Stimulated activated CD4-positive, alpha-beta T cell treated with anti-CD3 and anti-CD28 coated beads, Interleukin-12 subunit alpha, Interleukin-12 subunit beta, amount 100 ng/mL, for 4 hours (primary cell): ENCODE data around the gene SGK2.

Source experiments
- DNase-seq: peaks from one replicate; pipeline ENCODE4 v3.0.0-alpha.2; 2020

Gene SGK2

GRCh38 chr20:43536817-43537440 lies 21.9 kb upstream of the SGK2 start:
- no peak for DNase-seq

GRCh38 chr20:43537921-43538877 lies 20.6 kb upstream of the SGK2 start:
- DNase-seq: peak; percentile 46

- DNase-seq: no peak
Observed at GRCh38 chr20:43538878-43539700, 19.7 kb upstream of the SGK2 start.

DNA sequence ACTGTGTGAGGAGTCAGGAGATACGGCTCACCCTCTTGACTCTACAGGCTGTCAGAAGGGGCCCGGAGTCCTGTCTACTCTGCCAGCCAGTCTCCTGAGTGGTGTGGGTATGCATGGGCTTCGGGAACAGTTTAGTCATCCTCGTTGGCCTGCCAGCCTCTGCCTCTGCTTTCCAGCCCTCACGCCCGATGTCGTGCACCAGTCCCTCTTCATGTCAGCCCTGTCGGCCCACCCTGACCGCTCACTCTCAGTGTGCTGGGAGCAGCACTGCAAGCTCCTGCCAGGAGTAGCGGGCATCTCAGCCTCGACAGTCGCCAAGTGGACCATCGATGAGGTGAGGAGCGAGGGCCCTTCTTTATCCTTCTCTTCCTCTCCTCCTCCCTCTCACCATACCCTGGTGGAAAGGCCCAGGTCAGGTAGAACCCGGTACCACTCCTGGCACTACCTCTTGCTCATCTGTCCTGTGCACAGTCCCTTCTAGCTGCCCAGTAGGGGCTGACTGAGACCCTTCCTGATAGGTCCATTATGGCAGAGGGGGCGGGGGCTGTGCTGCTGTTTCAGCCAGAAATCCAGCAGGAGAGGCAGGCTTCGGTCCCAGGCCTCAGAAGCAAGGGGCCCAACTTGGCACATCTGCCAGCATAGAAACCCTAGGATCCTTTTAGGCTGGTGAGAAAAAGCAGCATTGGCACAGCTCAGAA lies 18.7 kb upstream of the SGK2 start:
- DNase-seq: no peak

DNA sequence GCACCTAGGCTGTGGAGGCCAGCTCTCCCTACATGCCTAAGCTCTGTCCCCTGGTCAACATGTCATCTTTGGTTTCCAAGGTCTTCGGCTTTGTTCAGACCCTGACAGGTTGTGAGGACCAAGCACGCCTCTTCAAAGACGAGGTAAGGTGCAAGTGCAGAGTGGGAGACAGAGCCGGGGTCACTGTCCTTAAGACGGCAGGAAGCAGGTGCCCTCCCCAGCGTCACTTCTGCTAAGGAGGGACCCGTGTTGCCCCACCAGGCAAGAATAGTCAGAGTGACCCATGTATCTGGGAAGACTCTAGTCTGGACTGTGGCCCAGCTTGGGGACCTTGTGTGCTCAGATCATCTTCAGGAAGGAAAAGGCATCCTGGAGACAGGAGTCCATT lies 18.2 kb upstream of the SGK2 start:
- DNase-seq: no peak

DNA sequence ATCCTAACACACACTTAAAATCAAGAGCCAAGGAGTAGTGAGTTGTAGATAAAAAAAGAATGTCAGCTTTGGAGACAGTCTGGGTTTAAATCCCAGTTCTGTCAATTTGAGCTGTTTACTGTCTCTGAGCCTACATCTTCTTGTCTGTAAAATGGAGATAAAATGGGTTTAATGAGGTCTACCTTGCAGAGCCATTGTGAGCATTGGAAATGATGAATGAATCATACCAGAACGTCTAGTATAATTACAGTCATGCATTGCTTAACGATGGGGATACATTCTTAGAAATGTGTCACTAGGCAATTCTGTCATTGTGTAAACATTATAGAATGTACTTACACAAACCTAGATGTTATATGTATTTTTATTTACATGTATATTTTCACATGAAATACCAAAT lies 17.6 kb upstream of the SGK2 start:
- DNase-seq: no peak

- no peak for DNase-seq
Observed at GRCh38 chr20:43542161-43542560, 16.7 kb upstream of the SGK2 start.

DNA sequence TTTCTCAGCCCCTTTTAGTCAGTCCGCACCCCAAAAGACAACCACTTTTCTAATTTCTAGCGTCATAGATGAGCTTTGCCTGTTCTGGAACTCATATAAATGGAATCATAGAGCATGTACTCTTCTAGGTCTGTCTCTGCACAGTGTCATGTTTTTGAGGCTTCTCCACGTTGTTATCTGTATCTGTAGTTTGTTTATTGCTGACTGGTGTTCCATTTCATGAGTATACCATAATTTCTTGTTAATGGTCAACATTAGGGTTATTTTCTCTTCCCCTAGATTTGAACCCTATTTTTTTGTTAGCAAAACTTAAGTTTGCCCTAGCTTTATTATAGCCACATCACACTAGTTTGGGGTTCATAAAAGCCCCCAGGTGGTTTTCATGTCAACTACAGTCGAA lies 16.2 kb upstream of the SGK2 start:
- DNase-seq: no peak

DNA sequence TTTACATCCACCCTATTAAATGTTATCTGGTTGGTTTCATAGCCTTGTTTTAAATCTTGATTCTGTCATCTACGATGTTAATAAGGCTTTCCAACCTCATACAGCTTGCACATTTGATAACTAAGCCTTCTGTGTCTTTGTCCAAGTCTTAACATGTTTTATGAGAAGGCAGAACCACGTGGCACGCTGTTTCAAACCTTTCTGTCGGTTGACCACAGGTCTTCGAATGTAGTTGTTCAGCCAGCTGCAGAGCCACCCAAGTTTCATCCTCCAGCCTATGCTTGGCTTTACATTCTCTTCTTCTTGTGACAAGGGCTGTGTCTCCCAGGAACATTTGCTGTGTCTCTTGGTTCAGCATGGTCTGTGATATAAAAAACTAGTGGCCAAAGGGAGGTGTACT lies 15.7 kb upstream of the SGK2 start:
- no peak for DNase-seq

- DNase-seq: no peak
Observed at GRCh38 chr20:43544501-43544900, 14.3 kb upstream of the SGK2 start.

- no peak for DNase-seq
Observed at GRCh38 chr20:43545837-43546578, 12.8 kb upstream of the SGK2 start.

- DNase-seq: no peak
Observed at GRCh38 chr20:43548273-43548880, 10.4 kb upstream of the SGK2 start.

- no peak for DNase-seq
Observed at GRCh38 chr20:43549416-43550065, 9.3 kb upstream of the SGK2 start.

DNA sequence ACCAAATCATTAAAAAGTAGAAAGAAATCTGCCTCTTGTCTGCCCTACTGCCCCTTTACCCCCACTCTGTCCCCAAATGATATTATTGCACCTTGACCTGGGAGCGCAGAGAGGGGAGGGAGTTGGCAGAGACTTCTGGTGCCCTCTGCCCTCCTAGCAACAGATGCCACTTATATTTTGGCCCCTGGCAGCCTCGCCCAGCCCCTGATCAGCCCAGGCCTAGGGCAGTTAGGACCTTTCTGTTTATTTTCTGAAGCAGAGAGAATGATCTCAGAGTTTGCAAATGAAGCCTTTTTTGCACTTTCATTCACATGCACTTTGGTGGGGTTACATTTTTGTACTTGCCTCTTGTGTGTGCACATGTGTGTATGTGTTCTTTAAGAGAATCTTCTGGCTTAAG lies 8.4 kb upstream of the SGK2 start:
- no peak for DNase-seq

GRCh38 chr20:43554369-43554768 lies 4.5 kb upstream of the SGK2 start:
- DNase-seq: no peak

DNA sequence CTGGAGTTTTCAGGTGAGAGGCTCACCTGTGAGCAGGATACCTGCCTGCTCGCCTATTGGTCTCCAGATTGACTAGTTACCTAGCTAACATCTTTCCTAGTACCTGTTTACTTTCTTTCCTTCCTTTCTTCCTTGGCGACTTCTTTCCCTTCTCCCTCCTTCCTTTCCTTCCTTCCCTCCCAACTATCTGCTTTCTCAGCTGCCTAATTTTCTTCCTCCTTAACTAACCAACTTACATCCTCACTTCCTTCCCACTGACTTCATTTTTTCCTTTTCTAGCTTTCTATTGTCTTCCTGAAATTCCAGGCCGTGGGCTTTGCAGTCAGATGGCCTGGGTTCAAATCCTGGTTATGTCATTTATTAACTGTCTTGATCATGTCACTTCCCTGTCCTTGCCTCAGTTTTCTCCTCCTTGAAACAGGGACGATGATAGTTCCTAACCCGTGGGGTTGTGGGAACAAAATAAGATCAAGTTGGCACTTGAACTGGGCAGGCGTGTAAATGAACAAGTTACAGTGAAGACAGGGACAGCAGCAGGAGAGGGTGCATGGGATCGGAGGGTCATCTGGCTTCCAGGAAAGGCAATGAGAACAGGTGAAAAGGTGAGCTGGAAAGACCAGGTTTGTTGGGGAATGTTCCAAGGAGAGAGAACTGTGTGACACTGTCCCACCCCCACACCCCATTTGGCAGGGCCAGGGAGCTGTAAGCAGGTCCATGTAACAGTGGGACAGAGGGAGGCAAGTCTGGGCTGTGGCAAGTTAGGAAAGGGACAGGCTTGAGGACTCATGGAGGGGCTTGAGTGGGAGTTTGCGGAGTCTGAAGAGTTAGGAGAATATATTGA lies 540 bp downstream of the SGK2 start:
- no peak for DNase-seq

DNA sequence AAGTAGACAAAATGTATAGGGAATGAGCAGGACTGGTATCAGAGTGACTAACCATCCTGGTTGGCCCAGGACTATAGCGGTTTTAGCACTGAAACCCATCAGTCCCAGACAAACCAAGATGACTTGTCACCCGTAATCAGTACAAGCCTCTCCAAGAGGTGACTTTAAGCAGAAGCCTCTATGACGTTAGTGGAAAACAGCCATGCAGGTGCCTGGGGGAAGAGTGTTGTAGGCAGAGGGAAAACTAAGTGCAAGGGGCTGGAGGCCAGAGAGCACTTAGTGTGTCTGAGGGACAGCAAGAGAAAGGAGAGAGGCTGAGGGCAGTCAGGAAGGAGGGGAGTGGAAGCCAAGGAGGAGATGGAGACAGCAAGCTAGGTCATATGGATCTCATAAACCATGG lies 2.1 kb downstream of the SGK2 start:
- no peak for DNase-seq

- DNase-seq: no peak
Observed at GRCh38 chr20:43563429-43563828, 4.6 kb downstream of the SGK2 start.

DNA sequence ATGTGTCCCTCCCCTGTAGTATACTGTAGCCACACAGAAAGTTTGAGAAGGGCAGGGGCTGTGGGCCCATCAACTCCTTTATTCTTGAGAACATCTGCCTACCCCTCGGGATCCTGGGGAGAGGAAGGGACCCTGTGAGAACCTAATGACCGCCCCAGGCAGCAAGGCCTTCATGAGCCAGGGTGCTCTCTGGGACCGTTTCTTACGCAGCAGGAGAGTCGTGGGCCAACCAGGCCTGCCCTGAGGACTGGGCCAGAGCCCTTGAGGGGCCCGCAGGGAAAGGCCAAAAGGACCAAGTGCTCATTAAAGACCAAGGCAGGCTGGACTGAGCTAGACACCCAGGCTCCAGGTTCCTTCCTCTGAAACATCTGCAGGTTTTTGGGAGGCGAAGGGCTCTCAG lies 5.2 kb downstream of the SGK2 start:
- no peak for DNase-seq

DNA sequence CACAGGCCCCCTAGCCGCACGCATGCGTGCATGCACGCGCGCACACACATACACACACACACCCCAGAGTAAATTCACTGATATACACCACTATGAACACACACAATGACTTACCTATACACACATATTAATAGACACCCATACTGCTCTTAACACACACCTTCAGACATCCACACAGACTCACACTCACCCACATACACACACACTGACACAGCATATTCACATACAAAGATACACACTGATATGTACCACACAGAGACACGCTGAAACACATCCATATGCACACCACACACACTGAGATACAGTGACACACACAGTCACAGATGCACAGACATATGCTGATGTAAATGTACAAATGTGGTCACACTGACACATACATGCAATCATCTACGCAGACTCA lies 5.6 kb downstream of the SGK2 start:
- no peak for DNase-seq
